Tibial artery (tissue), 4 donors: ENCODE results near the gene CNDP2.
"Not testable (repeated sequence)": the region's sequence is repeated elsewhere in the genome, so short reads cannot be mapped to it uniquely, and the experiment has no call there.

Experiments
- DNase-seq, 2 donors: peaks; one replicate each; pipeline ENCODE4 v3.0.0-alpha.2; 2019
- H3K27ac ChIP-seq, 2 donors: fragments of 200-600 bp; sonication (generic) in 1 of 2; 1 replicate in 1 of 2; 2 replicates in 1 of 2; pipeline ENCODE4 v1.5.1; 2018 to 2019; ENCODE audit warnings: mild to moderate bottlenecking in 1 of 2
- H3K27me3 ChIP-seq, 2 donors: fragments of 200-600 bp; sonication (generic) in 1 of 2; one replicate each; pipeline versions ENCODE4 v1.5.1 to v1.6.0; 2016 to 2019
- H3K36me3 ChIP-seq, 3 donors: fragments of 200-600 bp; sonication (generic) in 2 of 3; one replicate each; pipeline ENCODE4 v1.5.1; 2016 to 2019; ENCODE audit warnings: mild to moderate bottlenecking in 2 of 3
- H3K4me1 ChIP-seq, 4 donors: fragments of 200-600 bp; sonication (generic) in 2 of 4; 1 replicate in 3 of 4; 2 replicates in 1 of 4; pipeline ENCODE4 v1.5.1; 2016 to 2019
- H3K4me3 ChIP-seq, 2 donors: fragments of 200-600 bp; sonication (generic) in 1 of 2; 1 replicate in 1 of 2; 2 replicates in 1 of 2; pipeline ENCODE4 v1.5.1; 2018 to 2019; ENCODE audit warnings: mild to moderate bottlenecking in 2 of 2
- H3K9me3 ChIP-seq, 3 donors: fragments of 200-600 bp; sonication (generic) in 1 of 3; one replicate each; pipeline ENCODE4 v1.5.1; 2016 to 2019
- intact Hi-C: fragments of 100-400 bp; cut with DNase I; formaldehyde crosslinking; loops from one replicate; pipeline ENCODE4 v1.15.0; 2023; ENCODE audit warnings: low total_unique reads
- TF ChIP-seq, protein P1 (sequence below), 2 experiments: fragments of 200-600 bp in 1 of 2; fragments of 450-650 bp in 1 of 2; IDR thresholded peaks; one replicate each; pipeline ENCODE4 v1.5.1; 2017 to 2019; ENCODE audit warnings: antibody characterized with exemption in 2 of 2, mild to moderate bottlenecking in 1 of 2, moderate library complexity in 1 of 2

The CNDP2 gene

DNA sequence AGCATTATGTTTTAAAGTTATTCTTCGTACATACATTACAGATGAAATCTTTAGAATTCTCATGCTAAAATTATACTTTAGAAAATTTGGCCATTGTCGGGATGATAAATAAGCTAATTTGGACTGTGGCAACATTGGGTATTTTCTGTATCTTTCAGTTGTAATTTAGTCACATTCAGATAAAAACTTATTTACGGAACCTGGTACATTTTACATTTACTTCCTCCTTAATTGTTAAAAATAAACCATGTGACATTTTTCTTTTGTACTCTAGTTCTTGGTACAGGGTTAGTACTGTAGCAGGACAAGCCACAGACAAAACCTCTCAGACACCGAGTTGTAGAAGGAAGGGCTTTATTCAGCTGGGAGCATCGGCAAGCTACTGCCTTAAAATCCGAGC, 4.2 kb downstream of the CNDP2 start:
- Histone ChIP-seq H3K36me3 (peaks cover 44 to 51% (median 44%) of the 10 kb centered on the region in 3 donors), H3K4me3 (no peak overlapping the region), H3K4me1 (peaks cover 0 to 21% (median 13%) of the 10 kb centered on the region in 4 donors), H3K27ac (no peak overlapping the region), H3K27me3 (no peaks in the 10 kb centered on the region), H3K9me3 (no peaks in the 10 kb centered on the region)
- no peak for DNase-seq
- TF ChIP-seq, protein P1, sequence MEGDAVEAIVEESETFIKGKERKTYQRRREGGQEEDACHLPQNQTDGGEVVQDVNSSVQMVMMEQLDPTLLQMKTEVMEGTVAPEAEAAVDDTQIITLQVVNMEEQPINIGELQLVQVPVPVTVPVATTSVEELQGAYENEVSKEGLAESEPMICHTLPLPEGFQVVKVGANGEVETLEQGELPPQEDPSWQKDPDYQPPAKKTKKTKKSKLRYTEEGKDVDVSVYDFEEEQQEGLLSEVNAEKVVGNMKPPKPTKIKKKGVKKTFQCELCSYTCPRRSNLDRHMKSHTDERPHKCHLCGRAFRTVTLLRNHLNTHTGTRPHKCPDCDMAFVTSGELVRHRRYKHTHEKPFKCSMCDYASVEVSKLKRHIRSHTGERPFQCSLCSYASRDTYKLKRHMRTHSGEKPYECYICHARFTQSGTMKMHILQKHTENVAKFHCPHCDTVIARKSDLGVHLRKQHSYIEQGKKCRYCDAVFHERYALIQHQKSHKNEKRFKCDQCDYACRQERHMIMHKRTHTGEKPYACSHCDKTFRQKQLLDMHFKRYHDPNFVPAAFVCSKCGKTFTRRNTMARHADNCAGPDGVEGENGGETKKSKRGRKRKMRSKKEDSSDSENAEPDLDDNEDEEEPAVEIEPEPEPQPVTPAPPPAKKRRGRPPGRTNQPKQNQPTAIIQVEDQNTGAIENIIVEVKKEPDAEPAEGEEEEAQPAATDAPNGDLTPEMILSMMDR (IDR thresholded peaks at IDR 0.05) = no peak
- intact Hi-C loops = no loop called here

DNA sequence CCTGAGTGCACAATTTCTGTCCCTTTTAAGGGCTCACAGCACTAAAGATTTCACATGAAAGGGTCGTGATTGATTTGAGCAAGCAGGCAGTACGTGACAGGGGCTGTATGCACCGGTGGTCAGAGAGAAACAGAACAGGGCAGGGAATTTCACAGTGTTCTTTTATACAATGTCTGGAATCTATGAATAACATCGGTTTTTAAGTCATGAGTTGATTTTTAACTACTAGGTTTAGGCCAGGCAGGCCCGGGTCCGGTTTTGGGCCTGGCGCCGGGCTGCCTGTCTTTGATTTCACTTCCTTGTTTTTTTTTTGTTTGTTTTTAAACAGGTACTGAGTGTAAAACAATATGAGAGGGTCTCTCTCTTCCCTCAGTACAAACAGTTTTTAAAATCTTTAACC, 4.6 kb downstream of the CNDP2 start:
- peaks cover 0 to 21% (median 13%) of the 10 kb centered on the region in 4 donors for H3K4me1 ChIP-seq
- peak in 1 of 2 donors; percentile 27 for DNase-seq
- H3K27me3 ChIP-seq, H3K9me3 ChIP-seq, intact Hi-C loops, H3K4me3 ChIP-seq, H3K27ac ChIP-seq: not testable (repeated sequence)
- H3K36me3 ChIP-seq = peaks cover 46 to 55% (median 46%) of the 10 kb centered on the region in 3 donors

DNA sequence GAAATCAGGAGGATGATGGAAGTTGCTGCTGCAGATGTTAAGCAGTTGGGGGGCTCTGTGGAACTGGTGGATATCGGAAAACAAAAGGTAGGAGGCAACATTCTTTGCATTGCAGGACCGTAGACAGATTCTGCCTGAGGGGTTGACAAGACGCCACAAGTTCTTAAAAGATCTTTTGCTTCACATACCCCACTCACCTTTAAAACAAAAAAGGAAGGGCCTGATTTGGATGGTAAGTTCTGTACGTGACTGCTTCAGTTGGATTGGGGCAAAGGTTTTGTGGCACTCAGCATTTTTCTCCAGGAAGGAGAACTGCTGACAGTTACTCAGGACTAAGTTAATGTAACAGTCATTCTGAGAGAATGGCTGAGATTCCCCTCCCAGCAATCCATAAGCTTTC, 5.2 kb downstream of the CNDP2 start:
- no peak overlapping the region for H3K4me3 ChIP-seq
- no peaks in the 10 kb centered on the region for H3K9me3 ChIP-seq
- peaks cover 0 to 21% (median 13%) of the 10 kb centered on the region in 4 donors for H3K4me1 ChIP-seq
- TF ChIP-seq, protein P1 (IDR thresholded peaks at IDR 0.05) = no peak
- H3K27ac ChIP-seq = no peak overlapping the region
- H3K36me3 ChIP-seq = peaks cover 52 to 61% (median 53%) of the 10 kb centered on the region in 3 donors
- DNase-seq = peak in 1 of 2 donors; percentile 15
- intact Hi-C loops = no loop called here
- H3K27me3 ChIP-seq = no peaks in the 10 kb centered on the region

DNA sequence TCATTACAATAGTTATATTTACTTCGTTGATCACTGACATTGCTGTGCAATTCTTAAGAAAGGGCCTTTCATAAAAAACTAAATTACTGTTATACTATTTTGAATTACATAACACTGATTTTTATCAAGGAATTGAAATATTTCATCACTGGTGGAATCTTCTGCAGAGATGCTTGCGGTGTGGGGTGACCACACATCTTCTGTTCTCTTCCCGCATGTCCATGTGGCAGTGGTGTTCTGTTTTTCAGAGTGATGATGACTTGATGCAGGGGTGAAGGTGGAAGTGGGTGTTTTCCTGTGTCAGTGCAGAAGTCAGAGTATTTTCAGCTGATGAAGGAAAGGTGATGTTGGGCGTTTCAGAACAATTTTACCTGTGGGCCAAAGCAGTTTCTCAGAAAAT, 7.0 kb downstream of the CNDP2 start:
- no peaks in the 10 kb centered on the region for H3K9me3 ChIP-seq
- peaks cover 68 to 79% (median 69%) of the 10 kb centered on the region in 3 donors for H3K36me3 ChIP-seq
- H3K27ac ChIP-seq = no peak overlapping the region
- intact Hi-C loops = no loop called here
- H3K27me3 ChIP-seq = no peaks in the 10 kb centered on the region
- DNase-seq = peak in 1 of 2 donors; percentile 13
- H3K4me1 ChIP-seq = peaks cover 0 to 8% (median 2%) of the 10 kb centered on the region in 4 donors
- TF ChIP-seq, protein P1 (IDR thresholded peaks at IDR 0.05) = no peak
- no peak overlapping the region for H3K4me3 ChIP-seq

DNA sequence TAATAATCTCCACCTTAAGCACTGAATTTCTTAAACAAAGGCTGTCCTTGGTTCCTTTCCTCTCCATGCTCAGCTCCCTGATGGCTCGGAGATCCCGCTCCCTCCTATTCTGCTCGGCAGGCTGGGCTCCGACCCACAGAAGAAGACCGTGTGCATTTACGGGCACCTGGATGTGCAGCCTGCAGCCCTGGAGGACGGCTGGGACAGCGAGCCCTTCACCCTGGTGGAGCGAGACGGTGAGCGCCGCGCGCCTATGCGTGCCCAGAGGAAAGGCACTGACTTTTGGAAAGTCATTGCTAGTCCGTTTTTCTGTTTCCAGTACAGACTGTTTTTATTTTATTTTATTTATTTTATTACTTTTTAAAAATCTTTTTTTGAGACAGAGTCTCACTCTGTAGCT, 9.6 kb downstream of the CNDP2 start:
- Histone ChIP-seq H3K4me1 (no peaks in the 10 kb centered on the region), H3K36me3 (peaks cover 92 to 100% (median 94%) of the 10 kb centered on the region in 3 donors), H3K9me3 (no peaks in the 10 kb centered on the region), H3K4me3 (no peak overlapping the region), H3K27me3 (no peaks in the 10 kb centered on the region), H3K27ac (no peak overlapping the region)
- TF ChIP-seq, protein P1 (IDR thresholded peaks at IDR 0.05) = no peak
- DNase-seq = no peak
- intact Hi-C loops = no loop called here

DNA sequence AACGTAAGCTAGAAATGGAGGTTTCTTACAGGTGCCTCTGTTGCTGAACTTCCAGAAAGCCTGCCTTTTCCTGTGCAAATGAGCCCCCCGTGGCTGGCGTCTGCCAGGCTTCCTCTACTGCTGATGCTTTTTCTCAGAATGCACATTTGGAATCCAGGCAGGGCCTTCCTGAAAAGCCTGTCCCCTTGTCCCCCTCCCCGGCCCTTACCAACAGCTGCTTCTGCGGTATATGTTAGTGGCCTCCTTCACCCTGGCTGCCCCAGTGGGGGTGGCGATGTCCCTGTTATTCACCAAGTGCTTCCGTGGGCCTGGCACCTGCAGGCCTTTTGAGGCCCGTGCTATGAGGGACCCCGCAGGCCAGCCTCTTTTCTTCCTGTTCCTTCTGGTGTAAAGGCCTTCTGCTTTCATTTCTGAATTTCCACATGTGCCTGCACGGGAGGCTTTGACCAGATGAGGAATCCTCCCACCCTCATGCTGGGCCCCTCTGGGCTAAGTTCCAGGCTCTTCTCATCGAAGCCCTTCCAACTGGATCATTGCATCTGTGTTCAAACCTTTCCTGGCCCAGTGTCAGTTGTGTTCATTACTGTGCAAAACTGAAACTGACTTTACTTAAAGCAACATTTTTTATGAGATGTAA, 10.4 kb downstream of the CNDP2 start:
- no peak for DNase-seq
- Histone ChIP-seq H3K4me3 (no peak overlapping the region), H3K4me1 (no peaks in the 10 kb centered on the region), H3K9me3 (no peaks in the 10 kb centered on the region), H3K27me3 (no peaks in the 10 kb centered on the region), H3K36me3 (peaks cover 87 to 100% (median 96%) of the 10 kb centered on the region in 3 donors), H3K27ac (no peak overlapping the region)
- TF ChIP-seq, protein P1 (IDR thresholded peaks at IDR 0.05) = no peak
- intact Hi-C loops = no loop called here
